MM.1S (cell line): ENCODE data around the gene R3HDM2.

ENCODE experiments used
- DNase-seq: peaks from one replicate; pipeline ENCODE4 v3.0.0-alpha.2; 2015
- H2AFZ ChIP-seq: fragments of 300-600 bp; sonication (generic); 2 replicates; pipeline ENCODE4 v1.6.0; 2016; ENCODE audit warnings: antibody characterized with exemption, low read length
- H3F3A ChIP-seq: fragments of 300-600 bp; sonication (generic); 2 replicates; pipeline ENCODE4 v1.6.1; 2016; ENCODE audit warnings: mild to moderate bottlenecking, antibody characterized with exemption, low read length, moderate library complexity, mixed read lengths; ENCODE audit not compliant: insufficient read depth
- H3K27ac ChIP-seq: fragments of 300-600 bp; sonication (generic); 2 replicates; pipeline ENCODE4 v1.5.1; 2016; ENCODE audit warnings: mild to moderate bottlenecking, low read length
- H3K27me3 ChIP-seq: fragments of 300-600 bp; sonication (generic); replicated peaks from 2 replicates; pipeline ENCODE4 v1.6.0; 2016; ENCODE audit warnings: low read length; ENCODE audit not compliant: insufficient read depth
- H3K36me3 ChIP-seq: fragments of 300-600 bp; sonication (generic); replicated peaks from 2 replicates; pipeline ENCODE4 v1.6.1; 2016; ENCODE audit warnings: mild to moderate bottlenecking, low read length, mixed read lengths; ENCODE audit not compliant: insufficient read depth
- H3K4me1 ChIP-seq: fragments of 300-600 bp; sonication (generic); 2 replicates; pipeline ENCODE4 v1.6.1; 2016; ENCODE audit warnings: low read length, mixed read lengths
- H3K4me2 ChIP-seq: fragments of 300-600 bp; sonication (generic); 2 replicates; pipeline ENCODE4 v1.6.0; 2016; ENCODE audit warnings: low read depth, low read length
- H3K4me3 ChIP-seq: fragments of 300-600 bp; sonication (generic); 2 replicates; pipeline ENCODE4 v1.5.1; 2016; ENCODE audit warnings: low read length, mixed read lengths
- H3K79me2 ChIP-seq: fragments of 300-600 bp; sonication (generic); 2 replicates; pipeline ENCODE4 v1.6.1; 2016; ENCODE audit warnings: mixed run types, low read length, mixed read lengths
- H3K9ac ChIP-seq: fragments of 300-600 bp; sonication (generic); 2 replicates; pipeline ENCODE4 v1.6.1; 2016; ENCODE audit warnings: low read length, mixed read lengths
- H3K9me2 ChIP-seq: fragments of 300-600 bp; sonication (generic); replicated peaks from 2 replicates; pipeline ENCODE4 v1.6.1; 2016; ENCODE audit warnings: mild to moderate bottlenecking, low read length, mixed read lengths; ENCODE audit not compliant: insufficient read depth
- H3K9me3 ChIP-seq: fragments of 300-600 bp; sonication (generic); replicated peaks from 2 replicates; pipeline ENCODE4 v1.6.1; 2016; ENCODE audit warnings: mild to moderate bottlenecking, low read length, mixed read lengths; ENCODE audit not compliant: insufficient read depth
- H4K20me1 ChIP-seq: fragments of 300-600 bp; sonication (generic); 2 replicates; pipeline ENCODE4 v1.6.1; 2016; ENCODE audit warnings: mild to moderate bottlenecking, low read length, moderate library complexity, mixed read lengths; ENCODE audit not compliant: insufficient read depth
- CTCF ChIP-seq: fragments of 300-600 bp; sonication (generic); IDR thresholded peaks from 2 replicates; pipeline ENCODE4 v1.5.1; 2016; ENCODE audit warnings: antibody characterized with exemption, low read length, mixed read lengths
- EZH2 ChIP-seq: fragments of 300-600 bp; sonication (generic); optimal IDR thresholded peaks from 2 replicates; pipeline ENCODE3; 2017; ENCODE audit warnings: low read depth, mild to moderate bottlenecking, antibody characterized with exemption, low read length, mixed read lengths
- EZH2phosphoT487 ChIP-seq: fragments of 300-600 bp; sonication (generic); IDR thresholded peaks from 2 replicates; pipeline ENCODE4 v1.6.1; 2018; ENCODE audit warnings: antibody characterized with exemption, low read length

The R3HDM2 gene

GRCh38 chr12:57209916-57210315, 220.9 kb downstream of the R3HDM2 start:
- H3K27ac ChIP-seq = no peak overlapping the region
- no peaks in the 10 kb centered on the region for H3K79me2 ChIP-seq
- no peak for DNase-seq
- H3F3A ChIP-seq = no peaks in the 10 kb centered on the region
- H3K4me2 ChIP-seq = no peak overlapping the region
- H2AFZ ChIP-seq = no peak overlapping the region
- H3K4me1 ChIP-seq = 0 out of 2 replicates have a peak, but pooled peaks cover 6% of the 10 kb centered on the region
- no peak overlapping the region for H3K4me3 ChIP-seq
- 0 out of 2 replicates have a peak, but pooled peaks cover 4% of the 10 kb centered on the region for H4K20me1 ChIP-seq
- H3K9me3 ChIP-seq = no peaks in the 10 kb centered on the region
- TF ChIP-seq CTCF (no peak), EZH2 (no peak), EZH2phosphoT487 (no peak)
- H3K27me3 ChIP-seq = peaks cover 89% of the 10 kb centered on the region
- H3K36me3 ChIP-seq = no peaks in the 10 kb centered on the region
- no peak overlapping the region for H3K9ac ChIP-seq
- H3K9me2 ChIP-seq = no peaks in the 10 kb centered on the region

- Histone ChIP-seq H3K79me2 (no peaks in the 10 kb centered on the region), H3K4me3 (no peak overlapping the region), H3K36me3 (no peaks in the 10 kb centered on the region), H3K27ac (no peak overlapping the region), H3K4me1 (0 out of 2 replicates have a peak, but pooled peaks cover 1% of the 10 kb centered on the region), H3K4me2 (no peak overlapping the region), H3K27me3 (peaks cover 90% of the 10 kb centered on the region), H3F3A (no peaks in the 10 kb centered on the region), H3K9me3 (no peaks in the 10 kb centered on the region), H3K9me2 (no peaks in the 10 kb centered on the region), H4K20me1 (no peaks in the 10 kb centered on the region), H3K9ac (no peak overlapping the region), H2AFZ (no peak overlapping the region)
- no peak for DNase-seq
- TF ChIP-seq EZH2 = no peak
- TF ChIP-seq EZH2phosphoT487 = no peak
- no peak for TF ChIP-seq CTCF
These were observed 222.1 kb downstream of the R3HDM2 start for GRCh38 chr12:57208631-57209282.

GRCh38 chr12:57207731-57208630, 222.9 kb downstream of the R3HDM2 start:
- Histone ChIP-seq H3F3A (no peaks in the 10 kb centered on the region), H3K9me3 (no peaks in the 10 kb centered on the region), H3K27ac (no peak overlapping the region), H3K79me2 (no peaks in the 10 kb centered on the region), H3K4me3 (no peak overlapping the region), H3K9ac (no peak overlapping the region), H3K9me2 (no peaks in the 10 kb centered on the region), H2AFZ (no peak overlapping the region), H3K4me1 (no peaks in the 10 kb centered on the region), H3K27me3 (peaks cover 93% of the 10 kb centered on the region), H4K20me1 (no peaks in the 10 kb centered on the region), H3K4me2 (no peak overlapping the region), H3K36me3 (no peaks in the 10 kb centered on the region)
- TF ChIP-seq EZH2 = no peak
- no peak for TF ChIP-seq CTCF
- no peak for TF ChIP-seq EZH2phosphoT487
- no peak for DNase-seq
